Sciatic nerve (tissue), 2 donors: Measurements from ENCODE around the gene SVIL. TPM values are rescaled to one million over a fixed set of nuclear protein-coding genes. Genes with fewer than 3 reads are reported as not detected.

Experiments used
- ATAC-seq: fragments of 200-7000 bp; cut with Tn5 transposase; one replicate; pipeline ENCODE4 v1.9.1; 2020; ENCODE audit warnings: mild to moderate bottlenecking, moderate library complexity
- DNase-seq: peaks from one replicate; pipeline ENCODE4 v3.0.0-alpha.2; 2020; ENCODE audit warnings: low spot score
- intact Hi-C: fragments of 100-400 bp; cut with DNase I; formaldehyde crosslinking; loops from one replicate; pipeline ENCODE4 v1.14.2; 2022
- total RNA-seq: library from RNA; stranded (reverse); fragmentation: NEBNext Ultra II Directional; extraction: Animal tissue kit (Norgen Biotek cat#: 25700); gene quantifications from one replicate; pipeline ENCODE4 v1.2.1, GENCODE V29; 2021
- donor health status: DM: no; HTN: no; CAD: no.
- donor health status: DM: no; HTN: no; CAD: no.

The SVIL gene
- total RNA-seq, 1 donor from 2014 or later, result 34.5 TPM

- ATAC-seq (no peak), DNase-seq (no peak)
- intact Hi-C loops, result no loop called here
Measured at GRCh38 chr10:29652192-29652591, 17.4 kb upstream of the SVIL start.

GRCh38 chr10:29651767-29652166 lies 17.0 kb upstream of the SVIL start:
- ATAC-seq (no peak), DNase-seq (no peak)
- intact Hi-C loops, result no loop called here

DNA sequence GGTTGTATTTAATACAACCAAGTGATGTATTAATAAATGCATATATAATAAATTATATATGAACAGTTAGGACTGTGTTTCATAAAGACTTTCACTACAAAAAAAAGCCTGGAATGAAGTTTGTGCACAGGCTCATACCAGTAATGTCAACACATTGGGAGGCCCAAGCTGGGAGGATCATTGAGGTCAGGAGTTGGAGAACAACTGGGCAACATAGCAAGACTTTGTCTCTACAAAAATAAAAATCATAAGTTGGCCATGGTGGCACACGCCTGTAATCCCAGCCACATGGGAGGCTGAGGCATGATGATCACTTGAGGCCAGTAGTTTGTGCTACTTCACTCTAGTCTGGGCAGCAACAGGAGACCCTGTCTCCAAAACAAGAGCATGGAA lies 15.8 kb upstream of the SVIL start:
- DNase-seq, result no peak
- ATAC-seq, result no peak
- intact Hi-C loops, result no loop called here

DNA sequence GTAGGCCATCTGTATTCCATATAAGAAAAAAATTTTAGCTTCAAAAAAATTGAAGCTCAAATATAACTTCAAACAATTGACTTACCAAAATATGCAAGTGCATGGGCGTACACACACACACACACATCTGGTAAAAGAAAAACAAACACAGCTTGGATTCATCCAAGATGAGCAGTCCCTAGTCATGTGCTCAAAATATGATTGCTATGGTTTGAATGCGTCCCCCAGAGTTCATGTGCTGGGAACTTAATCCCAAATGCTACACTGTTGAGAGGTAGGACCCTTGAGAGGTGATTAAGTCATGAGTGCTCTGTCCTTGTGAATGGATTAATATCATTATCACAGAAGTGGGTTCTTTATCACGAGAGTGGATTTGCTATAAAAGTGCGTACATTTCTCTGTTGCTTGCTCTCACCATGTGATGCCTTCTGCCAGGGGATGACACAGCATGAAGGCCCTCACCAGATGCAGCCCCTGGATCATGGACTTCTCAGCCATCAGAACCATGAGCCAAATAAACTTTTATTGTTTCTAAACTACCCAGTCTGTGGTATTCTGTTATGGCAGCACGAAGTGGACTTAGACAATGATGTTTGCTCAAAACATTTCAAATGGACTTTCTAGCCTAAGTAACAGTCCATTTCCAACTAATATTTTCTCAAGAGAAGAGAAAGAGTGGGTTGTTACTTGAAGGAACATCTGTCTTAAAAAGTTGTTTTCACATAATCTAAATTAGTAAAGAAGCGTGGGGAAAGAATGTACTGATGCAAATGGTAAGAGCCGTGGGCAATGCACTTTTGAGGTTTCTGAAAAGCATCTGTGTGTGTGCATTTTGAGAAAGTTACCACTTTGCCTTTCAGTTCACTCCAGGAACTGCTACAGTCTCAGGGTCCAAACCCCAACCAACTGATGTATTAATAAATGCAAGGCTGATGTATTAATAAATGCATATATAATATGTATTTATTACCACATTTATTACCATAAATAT lies 15.1 kb upstream of the SVIL start:
- no peak for ATAC-seq
- intact Hi-C loops, result no loop called here
- no peak for DNase-seq

GRCh38 chr10:29648983-29649268 lies 14.2 kb upstream of the SVIL start:
- ATAC-seq (peak; percentile 39), DNase-seq (no peak)
- intact Hi-C loops, result no loop called here

GRCh38 chr10:29648114-29648982 lies 13.6 kb upstream of the SVIL start:
- ATAC-seq, result peak; percentile 77
- DNase-seq, result no peak
- intact Hi-C loops, result no loop called here

DNA sequence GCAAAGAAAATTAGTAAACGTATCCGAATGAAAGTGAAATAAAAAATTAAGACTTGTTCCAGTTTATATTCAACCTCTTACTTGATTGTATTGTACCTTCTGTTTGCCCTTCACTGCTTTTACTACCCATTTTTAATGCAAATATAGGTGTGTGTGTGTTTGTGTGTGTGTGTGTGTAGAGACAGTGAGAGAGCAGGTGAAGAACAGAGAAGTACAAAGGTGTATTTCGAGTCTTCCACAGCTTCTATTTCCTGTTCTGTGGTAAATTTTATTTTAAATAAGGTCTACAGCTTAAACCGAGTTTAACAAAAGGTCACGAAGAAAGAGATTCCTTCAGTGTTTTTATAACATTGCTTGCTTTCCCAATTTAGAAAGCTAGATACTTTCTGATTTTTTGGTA lies 12.7 kb upstream of the SVIL start:
- no peak for DNase-seq
- intact Hi-C loops, result no loop called here

DNA sequence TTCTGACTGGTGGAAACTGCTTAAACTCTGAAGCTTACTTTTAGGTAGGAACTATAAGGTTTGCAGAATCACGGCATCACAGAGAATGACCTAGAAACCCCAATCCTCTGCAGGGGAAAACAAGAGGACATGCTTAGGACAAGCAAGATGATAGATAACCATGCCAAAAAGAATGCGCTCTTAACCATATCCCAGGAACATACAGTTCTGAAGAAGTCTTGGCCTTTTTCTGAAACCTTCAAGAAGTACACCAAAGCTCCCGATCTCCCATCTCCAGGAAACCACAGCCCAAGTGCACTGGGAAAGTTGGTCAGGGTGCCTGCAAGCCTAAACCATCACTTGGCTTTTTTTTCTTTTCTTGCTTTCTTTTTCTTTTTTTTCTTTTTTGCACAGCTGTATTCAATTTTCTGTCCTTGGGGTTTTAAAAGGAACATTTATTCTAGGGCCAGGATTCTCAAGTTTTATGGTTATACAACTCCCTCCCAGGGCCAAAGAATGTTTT lies 12.2 kb upstream of the SVIL start:
- intact Hi-C loops, result no loop called here
- peak; percentile 58 for ATAC-seq
- no peak for DNase-seq

More for the DNA sequence above, 12.7 kb upstream of the SVIL start:
- ATAC-seq, result no peak

DNA sequence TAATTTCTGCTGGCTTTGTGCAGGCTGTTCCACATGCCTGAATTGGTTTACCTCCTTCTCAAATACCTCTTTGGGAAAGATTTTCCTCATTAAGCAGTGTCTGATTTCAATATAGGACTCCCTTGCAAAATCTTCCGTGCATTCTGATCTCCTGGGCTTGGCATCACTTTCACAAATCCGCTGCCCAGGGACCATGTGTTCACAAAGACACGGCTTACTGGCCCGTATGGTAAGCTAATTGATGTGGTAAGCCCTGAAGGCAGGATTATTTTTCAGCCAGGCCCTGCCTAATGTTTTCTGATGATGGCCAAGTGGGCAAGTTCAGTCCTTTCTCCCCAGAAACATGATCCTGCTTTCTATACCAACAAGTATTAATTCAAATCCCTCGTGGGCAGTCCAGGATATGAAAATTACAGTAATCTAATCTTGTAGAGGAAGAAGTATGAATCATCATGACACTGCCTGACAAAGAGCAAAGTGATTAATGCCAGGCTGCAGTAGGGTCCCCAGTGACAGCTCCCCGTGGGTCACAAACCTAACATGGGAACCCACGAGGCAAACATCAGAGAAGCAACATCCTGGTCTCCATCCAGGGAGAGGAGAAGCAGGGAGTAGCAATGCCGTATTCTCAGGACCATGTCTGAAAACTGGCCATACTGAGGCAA lies 11.6 kb upstream of the SVIL start:
- ATAC-seq (peak; percentile 8), DNase-seq (no peak)
- intact Hi-C loops, result no loop called here

DNA sequence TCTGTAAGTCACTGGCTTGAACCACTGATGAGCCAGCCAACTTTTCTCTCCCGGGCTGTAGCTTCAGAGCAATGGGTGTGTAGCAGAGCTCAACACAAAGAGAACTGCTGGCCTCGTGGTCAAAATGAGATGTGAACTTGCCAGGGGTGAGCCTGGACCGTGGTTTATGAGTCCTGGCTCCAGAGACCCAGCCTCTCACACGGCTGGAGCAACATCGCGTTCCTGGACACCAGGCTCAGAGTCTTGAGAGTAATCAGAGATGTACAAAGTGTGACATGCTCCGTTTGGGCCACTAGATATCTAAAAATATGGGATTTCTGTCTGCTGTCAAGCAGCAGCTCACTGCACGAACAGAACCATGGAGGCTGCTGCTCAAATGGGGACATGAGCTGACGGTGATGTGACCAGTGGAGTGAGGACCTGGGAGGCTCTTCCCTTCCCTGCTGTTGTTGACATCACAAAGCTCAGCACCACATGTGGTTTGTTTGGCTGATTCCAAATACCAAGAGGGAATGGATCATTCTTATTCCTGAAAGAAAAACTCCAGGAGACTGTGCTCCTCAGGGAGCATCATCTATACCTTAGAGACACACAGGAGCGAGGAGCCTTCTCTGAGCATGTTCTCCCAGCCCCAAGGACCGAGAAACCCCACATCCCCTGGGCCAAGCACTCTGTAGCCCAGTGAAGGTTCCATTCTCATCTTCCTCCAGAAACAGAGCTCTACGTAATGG lies 9.2 kb upstream of the SVIL start:
- peak; percentile 40 for ATAC-seq
- intact Hi-C loops, result no loop called here
- no peak for DNase-seq

DNA sequence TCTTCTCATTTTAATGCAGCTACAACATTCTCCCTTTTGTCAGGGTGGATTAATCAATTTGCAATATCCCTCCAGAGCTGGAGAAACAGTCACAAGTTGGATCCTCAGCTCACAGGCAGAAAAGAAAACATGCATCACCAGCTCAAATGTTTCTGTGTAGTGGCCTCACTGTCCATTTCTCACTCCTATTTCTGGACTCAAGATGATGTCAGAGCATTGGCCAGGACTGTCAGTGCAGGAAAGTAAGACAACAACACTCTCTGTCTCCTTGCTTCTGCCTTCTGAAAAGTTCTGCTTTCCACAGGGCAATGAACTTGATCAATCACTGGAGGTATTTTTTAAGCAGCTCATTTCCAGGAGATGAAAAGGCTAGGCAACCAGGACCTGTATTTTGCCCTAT lies 8.2 kb upstream of the SVIL start:
- DNase-seq (no peak), ATAC-seq (peak; percentile 85)
- intact Hi-C loops, result no loop called here

GRCh38 chr10:29637537-29637936 lies 2.8 kb upstream of the SVIL start:
- intact Hi-C loops, result no loop called here
- ATAC-seq (no peak), DNase-seq (no peak)

- intact Hi-C loops, result no loop called here
- no peak for DNase-seq
- peak; percentile 65 for ATAC-seq
Measured at GRCh38 chr10:29636178-29636577, 1.4 kb upstream of the SVIL start.

DNA sequence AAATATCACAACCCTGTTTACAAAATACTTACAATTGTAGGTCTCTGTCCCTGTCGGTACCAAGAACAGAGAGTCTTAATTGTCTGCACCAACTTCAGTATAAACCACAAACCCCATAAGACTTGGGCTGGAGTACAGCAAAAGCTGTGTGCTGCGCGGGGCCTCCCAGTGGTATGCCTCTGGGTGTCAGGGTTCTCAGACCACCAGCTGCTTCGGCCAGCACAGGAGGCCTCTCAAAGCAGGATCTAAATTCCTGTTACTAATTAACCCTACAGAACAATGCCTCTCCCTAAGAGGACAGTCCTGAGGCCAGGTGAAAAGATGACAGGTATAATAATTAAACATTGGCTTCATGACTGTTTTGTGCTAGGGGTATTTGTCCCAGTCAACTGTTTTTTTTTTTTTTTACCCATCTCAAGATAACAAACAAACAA lies 957 bp upstream of the SVIL start:
- intact Hi-C loops, result no loop called here
- DNase-seq (no peak), ATAC-seq (peak; percentile 80)

DNA sequence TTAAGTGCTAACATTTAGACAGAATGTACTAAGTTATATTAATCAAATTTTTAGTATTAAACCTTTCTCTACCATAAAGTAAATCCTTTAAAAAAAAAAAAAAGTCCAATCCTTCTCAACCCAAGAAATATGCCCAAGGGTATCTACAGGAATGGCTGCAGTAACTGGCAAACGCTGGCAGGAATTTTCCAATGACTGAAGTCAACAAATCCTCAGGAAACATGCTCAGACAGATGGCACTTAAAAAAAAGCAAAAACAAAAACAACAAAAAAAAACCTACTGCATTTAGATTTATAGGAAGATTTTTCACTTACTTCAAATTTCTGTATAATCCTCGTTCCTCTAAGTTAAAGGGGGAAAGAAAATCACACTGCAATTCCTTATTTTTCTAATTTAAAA lies 666 bp downstream of the SVIL start:
- ATAC-seq (no peak), DNase-seq (no peak)
- intact Hi-C loops, result no loop called here

- DNase-seq (no peak), ATAC-seq (no peak)
- intact Hi-C loops, result no loop called here
Measured at GRCh38 chr10:29631049-29631339, 3.8 kb downstream of the SVIL start.

DNA sequence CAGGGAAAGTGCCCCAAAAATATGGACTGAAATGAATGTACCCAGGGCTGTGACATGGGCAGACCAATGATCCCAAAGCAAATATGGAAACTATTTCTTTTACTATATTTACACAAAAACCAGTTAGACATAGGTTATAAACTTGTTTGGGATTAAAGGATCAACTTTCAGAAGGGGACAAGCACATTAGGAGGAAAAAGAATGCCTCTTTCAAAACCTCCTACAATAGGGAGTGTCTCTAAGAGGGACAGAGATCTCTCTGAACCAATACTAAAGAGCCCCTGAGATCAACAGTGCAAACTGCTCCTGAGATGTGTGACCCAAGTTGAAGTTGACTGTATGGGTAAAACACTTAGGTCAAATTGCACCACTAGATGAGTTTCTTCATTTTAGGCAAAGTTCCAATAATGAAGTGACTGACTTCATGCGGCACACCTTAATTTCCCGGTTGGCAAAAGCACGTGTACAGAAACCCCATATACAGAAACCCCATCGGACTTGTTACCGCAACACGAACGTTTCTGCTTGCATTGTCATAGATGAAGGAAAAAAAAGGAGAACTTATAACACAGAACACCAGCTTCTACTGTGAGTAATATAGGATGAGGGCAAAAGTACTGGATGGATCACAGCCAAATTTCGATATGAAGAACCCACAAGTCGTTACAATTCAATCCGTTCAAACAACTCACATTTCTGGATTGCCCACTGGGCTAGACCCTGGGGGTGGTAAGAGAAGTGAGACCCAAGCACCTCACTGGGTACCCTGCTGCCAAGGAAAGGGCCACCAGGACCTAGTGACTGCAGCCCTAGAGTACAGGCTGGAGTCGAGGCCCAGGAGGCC lies 4.3 kb downstream of the SVIL start:
- DNase-seq (no peak), ATAC-seq (no peak)
- intact Hi-C loops, result no loop called here

GRCh38 chr10:29628912-29629526 lies 5.8 kb downstream of the SVIL start:
- DNase-seq (no peak), ATAC-seq (no peak)
- intact Hi-C loops, result no loop called here
